ENCODE data around the gene HELQ. TPM values are rescaled to one million over a fixed set of nuclear protein-coding genes. Genes with fewer than 3 reads are reported as not detected.

Gene HELQ
- total and polyA plus RNA-seq, 2 of the 4 experiments (the other 2 are of a cell fraction): 8.8 to 9.1 TPM

DNA sequence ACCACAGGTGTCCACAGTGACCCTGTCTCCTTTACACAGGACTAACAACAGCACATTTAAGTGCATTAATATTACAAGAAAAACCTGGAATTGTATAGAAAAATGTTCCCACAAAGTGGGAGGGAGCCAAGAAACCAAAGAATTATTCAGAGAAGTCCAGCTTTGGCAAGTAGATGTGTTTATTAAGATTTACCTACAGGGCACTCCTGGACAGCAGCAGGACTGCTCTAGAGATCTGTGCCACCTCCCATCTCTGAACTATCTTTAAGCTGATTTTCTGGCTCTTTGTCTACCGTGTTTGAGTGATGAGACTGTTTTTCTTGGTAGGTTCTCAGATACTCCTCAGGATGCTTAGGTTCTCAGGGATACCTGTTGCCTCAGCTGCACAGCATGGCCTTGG is 82.7 kb downstream of the HELQ start:
- H3K27me3 ChIP-seq (ENCODE audit: control insufficient read depth, insufficient read depth, low read length): peaks cover 7% of the 10 kb centered on the region
- dilution Hi-C loops (cut with HindIII; ENCODE audit: low sequenced_read_pairs, unreplicated experiment) (no loop called here), in situ Hi-C loops (cut with MboI; ENCODE audit: low sequenced_read_pairs) (no loop called here), intact Hi-C loops (cut with micrococcal nuclease) (no loop called here)
- no peaks in the 10 kb centered on the region for H3K4me1 ChIP-seq (ENCODE audit: control insufficient read depth, insufficient read depth, low read length)
- no peak overlapping the region for H2BK5ac ChIP-seq (ENCODE audit: low read depth, low read length, poor library complexity, severe bottlenecking)
- H2AK5ac ChIP-seq (ENCODE audit: low read depth, low read length): no peak overlapping the region
- DNase-seq (no peak), ATAC-seq (ENCODE audit: low read depth) (no peak)
- no peak overlapping the region for H4K91ac ChIP-seq (ENCODE audit: insufficient read depth, low read depth, low read length)
- H3K9me3 ChIP-seq (ENCODE audit: control insufficient read depth, insufficient read depth, low read length): no peaks in the 10 kb centered on the region
- no peaks in the 10 kb centered on the region for H4K20me1 ChIP-seq (ENCODE audit: insufficient read depth, low read length)
- WGBS, 2 experiments (ENCODE audit: extremely low coverage in 2 of 2, insufficient read length in 1 of 2): no CpG with 5 or more reads among the region's 1 CpG
- H3K36me3 ChIP-seq (ENCODE audit: control insufficient read depth, insufficient read depth, low read length): no peaks in the 10 kb centered on the region
- no peak overlapping the region for H3K18ac ChIP-seq (ENCODE audit: low read depth, low read length)
- no peak overlapping the region for H3K4me3 ChIP-seq (ENCODE audit: insufficient read depth, low read depth, low read length)
- H4K8ac ChIP-seq (ENCODE audit: low read depth in 2 of 2, low read length in 2 of 2): no peak overlapping the region
- H2AFZ ChIP-seq (replicated peaks; ENCODE audit: low read length, poor library complexity): no peak overlapping the region
- ChIA-PET CTCF (interaction anchor here (1.3 to 1.4 kb wide), 2 partner anchors 11 to 18 kb away, joined by 4 read pairs; no protein-coding TSS in a partner anchor), POLR2A (ENCODE audit: unreplicated experiment) (no interaction called here)
- H3K23ac ChIP-seq (ENCODE audit: low read depth, low read length): no peak overlapping the region
- no peak overlapping the region for H4K5ac ChIP-seq (ENCODE audit: low read depth, low read length)
- no peak overlapping the region for H2BK120ac ChIP-seq (ENCODE audit: low read depth, low read length)
- no peak overlapping the region for H3K14ac ChIP-seq (replicated peaks; ENCODE audit: low read depth, low read length)
- no peaks in the 10 kb centered on the region for H3K9me1 ChIP-seq (ENCODE audit: insufficient read depth, low read length)
- no peak overlapping the region for H2BK20ac ChIP-seq (ENCODE audit: low read depth, low read length)
- no peak overlapping the region for H3K9ac ChIP-seq (ENCODE audit: low read depth, low read length)
- TF ChIP-seq NFE2L2 (IDR thresholded peaks at IDR 0.05; ENCODE audit: low read depth, low read length) (no peak), CEBPB (IDR thresholded peaks at IDR 0.05; ENCODE audit: low read depth, low read length) (no peak), RAD21 (IDR thresholded peaks at IDR 0.05; ENCODE audit: low read length) (no peak), RCOR1 (IDR thresholded peaks at IDR 0.05; ENCODE audit: insufficient replicate concordance, low read length) (no peak), FOS (IDR thresholded peaks at IDR 0.05; ENCODE audit: low read depth, low read length) (no peak), MXI1 (IDR thresholded peaks at IDR 0.05; ENCODE audit: borderline replicate concordance, low read depth, low read length) (no peak), CHD1 (IDR thresholded peaks at IDR 0.05; ENCODE audit: low read depth, low read length) (no peak), POLR2A (IDR thresholded peaks at IDR 0.05; ENCODE audit: low read depth, low read length) (no peak), MAZ (IDR thresholded peaks at IDR 0.05; ENCODE audit: borderline replicate concordance, low read depth, low read length) (no peak), BHLHE40 (IDR thresholded peaks at IDR 0.05; ENCODE audit: low read depth, low read length) (no peak), RFX5 (IDR thresholded peaks at IDR 0.05; ENCODE audit: low read depth, low read length) (no peak), SMC3 (IDR thresholded peaks at IDR 0.05; ENCODE audit: low read depth, low read length) (no peak), MAFK (IDR thresholded peaks at IDR 0.05; ENCODE audit: low read depth, low read length) (no peak)
- TF ChIP-seq, protein P1, sequence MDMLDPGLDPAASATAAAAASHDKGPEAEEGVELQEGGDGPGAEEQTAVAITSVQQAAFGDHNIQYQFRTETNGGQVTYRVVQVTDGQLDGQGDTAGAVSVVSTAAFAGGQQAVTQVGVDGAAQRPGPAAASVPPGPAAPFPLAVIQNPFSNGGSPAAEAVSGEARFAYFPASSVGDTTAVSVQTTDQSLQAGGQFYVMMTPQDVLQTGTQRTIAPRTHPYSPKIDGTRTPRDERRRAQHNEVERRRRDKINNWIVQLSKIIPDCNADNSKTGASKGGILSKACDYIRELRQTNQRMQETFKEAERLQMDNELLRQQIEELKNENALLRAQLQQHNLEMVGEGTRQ (IDR thresholded peaks at IDR 0.05; ENCODE audit: low read depth, low read length): no peak
- TF ChIP-seq, protein P2, sequence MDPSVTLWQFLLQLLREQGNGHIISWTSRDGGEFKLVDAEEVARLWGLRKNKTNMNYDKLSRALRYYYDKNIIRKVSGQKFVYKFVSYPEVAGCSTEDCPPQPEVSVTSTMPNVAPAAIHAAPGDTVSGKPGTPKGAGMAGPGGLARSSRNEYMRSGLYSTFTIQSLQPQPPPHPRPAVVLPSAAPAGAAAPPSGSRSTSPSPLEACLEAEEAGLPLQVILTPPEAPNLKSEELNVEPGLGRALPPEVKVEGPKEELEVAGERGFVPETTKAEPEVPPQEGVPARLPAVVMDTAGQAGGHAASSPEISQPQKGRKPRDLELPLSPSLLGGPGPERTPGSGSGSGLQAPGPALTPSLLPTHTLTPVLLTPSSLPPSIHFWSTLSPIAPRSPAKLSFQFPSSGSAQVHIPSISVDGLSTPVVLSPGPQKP (IDR thresholded peaks at IDR 0.05; ENCODE audit: borderline replicate concordance, low read depth, low read length): no peak
- TF ChIP-seq, protein P3, sequence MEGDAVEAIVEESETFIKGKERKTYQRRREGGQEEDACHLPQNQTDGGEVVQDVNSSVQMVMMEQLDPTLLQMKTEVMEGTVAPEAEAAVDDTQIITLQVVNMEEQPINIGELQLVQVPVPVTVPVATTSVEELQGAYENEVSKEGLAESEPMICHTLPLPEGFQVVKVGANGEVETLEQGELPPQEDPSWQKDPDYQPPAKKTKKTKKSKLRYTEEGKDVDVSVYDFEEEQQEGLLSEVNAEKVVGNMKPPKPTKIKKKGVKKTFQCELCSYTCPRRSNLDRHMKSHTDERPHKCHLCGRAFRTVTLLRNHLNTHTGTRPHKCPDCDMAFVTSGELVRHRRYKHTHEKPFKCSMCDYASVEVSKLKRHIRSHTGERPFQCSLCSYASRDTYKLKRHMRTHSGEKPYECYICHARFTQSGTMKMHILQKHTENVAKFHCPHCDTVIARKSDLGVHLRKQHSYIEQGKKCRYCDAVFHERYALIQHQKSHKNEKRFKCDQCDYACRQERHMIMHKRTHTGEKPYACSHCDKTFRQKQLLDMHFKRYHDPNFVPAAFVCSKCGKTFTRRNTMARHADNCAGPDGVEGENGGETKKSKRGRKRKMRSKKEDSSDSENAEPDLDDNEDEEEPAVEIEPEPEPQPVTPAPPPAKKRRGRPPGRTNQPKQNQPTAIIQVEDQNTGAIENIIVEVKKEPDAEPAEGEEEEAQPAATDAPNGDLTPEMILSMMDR (conservative IDR thresholded peaks at IDR 0.05; ENCODE audit: low read depth, low read length): no peak
- no peak overlapping the region for H2BK15ac ChIP-seq (ENCODE audit: low read depth, low read length)
- H3K4me2 ChIP-seq (ENCODE audit: low read depth, low read length): no peak overlapping the region
- H3K56ac ChIP-seq (ENCODE audit: extremely low read depth, insufficient read depth, low read length): no peak overlapping the region
- H2AK9ac ChIP-seq (replicated peaks; ENCODE audit: low read depth, low read length, poor library complexity): no peak overlapping the region
- no peak overlapping the region for H3K27ac ChIP-seq (ENCODE audit: insufficient read depth, low read length)
- no peak overlapping the region for H3K4ac ChIP-seq (ENCODE audit: low read depth, low read length)
- no TSS peak for BruUV-seq (replicated peaks)
- H3K79me1 ChIP-seq (ENCODE audit: low read depth in 1 of 2, low read length in 2 of 2): no peaks in the 10 kb centered on the region

Data from IMR-90 (cell line).